ENCODE data around the gene LYVE1.
A peak's percentile ranks its signal among the peaks of the same experiment; 100 is the strongest.

The LYVE1 gene

GRCh38 chr11:10564696-10565318 is 3.7 kb downstream of the LYVE1 start:
- H3K4me3 ChIP-seq (ENCODE audit: low read depth, low read length): no peak overlapping the region
- DNase-seq (ENCODE audit: low read depth): no peak

- no peak for DNase-seq (ENCODE audit: low read depth)
- no peak overlapping the region for H3K4me3 ChIP-seq (ENCODE audit: low read depth, low read length)
Observed at GRCh38 chr11:10564030-10564429, 4.4 kb downstream of the LYVE1 start.

GRCh38 chr11:10561947-10562346 is 6.5 kb downstream of the LYVE1 start:
- no peak overlapping the region for H3K4me3 ChIP-seq (ENCODE audit: low read depth, low read length)
- no peak for DNase-seq (ENCODE audit: low read depth)

GRCh38 chr11:10561043-10561818 is 7.2 kb downstream of the LYVE1 start:
- no peak for DNase-seq (ENCODE audit: low read depth)
- no peak overlapping the region for H3K4me3 ChIP-seq (ENCODE audit: low read depth, low read length)

GRCh38 chr11:10558288-10558687 is 10.2 kb downstream of the LYVE1 start:
- no peak for DNase-seq (ENCODE audit: low read depth)
- no peak overlapping the region for H3K4me3 ChIP-seq (ENCODE audit: low read depth, low read length)

GRCh38 chr11:10556590-10556989 is 11.9 kb downstream of the LYVE1 start:
- DNase-seq (ENCODE audit: low read depth): no peak
- no peak overlapping the region for H3K4me3 ChIP-seq (ENCODE audit: low read depth, low read length)

GRCh38 chr11:10551845-10552352 is 16.6 kb downstream of the LYVE1 start:
- no peak overlapping the region for H3K4me3 ChIP-seq (ENCODE audit: low read depth, low read length)
- DNase-seq (ENCODE audit: low read depth): no peak

GRCh38 chr11:10551290-10551592 is 17.2 kb downstream of the LYVE1 start:
- no peak overlapping the region for H3K4me3 ChIP-seq (ENCODE audit: low read depth, low read length)
- peak; percentile 45 for DNase-seq (ENCODE audit: low read depth)

GRCh38 chr11:10550503-10551289 is 17.8 kb downstream of the LYVE1 start:
- DNase-seq (ENCODE audit: low read depth): peak; percentile 13
- H3K4me3 ChIP-seq (ENCODE audit: low read depth, low read length): no peak overlapping the region

GRCh38 chr11:10544491-10545465 is 23.7 kb downstream of the LYVE1 start:
- H3K4me3 ChIP-seq (ENCODE audit: low read depth, low read length): no peak overlapping the region
- no peak for DNase-seq (ENCODE audit: low read depth)

- no peak for DNase-seq (ENCODE audit: low read depth)
- no peak overlapping the region for H3K4me3 ChIP-seq (ENCODE audit: low read depth, low read length)
Observed at GRCh38 chr11:10543782-10544181, 24.7 kb downstream of the LYVE1 start.

GRCh38 chr11:10542776-10543175 is 25.7 kb downstream of the LYVE1 start:
- DNase-seq (ENCODE audit: low read depth): no peak
- no peak overlapping the region for H3K4me3 ChIP-seq (ENCODE audit: low read depth, low read length)

- H3K4me3 ChIP-seq (ENCODE audit: low read depth, low read length): peak overlapping the region; percentile 78
- DNase-seq (ENCODE audit: low read depth): no peak
Observed at GRCh38 chr11:10541561-10541930, 26.9 kb downstream of the LYVE1 start.

- DNase-seq (ENCODE audit: low read depth): peak; percentile 68
- H3K4me3 ChIP-seq (ENCODE audit: low read depth, low read length): peak within 1 kb of the TSS; percentile 78
Observed at GRCh38 chr11:10540915-10541560, 27.4 kb downstream of the LYVE1 start, which contains the start of gene RNF141. RNF141 (minus strand) TSS chr11:10541187; CDS start chr11:10534158, 7,029 bp downstream.

GRCh38 chr11:10540546-10540914 is 27.9 kb downstream of the LYVE1 start:
- DNase-seq (ENCODE audit: low read depth): no peak
- H3K4me3 ChIP-seq (ENCODE audit: low read depth, low read length): peak overlapping the region; percentile 78

- no peak for DNase-seq (ENCODE audit: low read depth)
- H3K4me3 ChIP-seq (ENCODE audit: low read depth, low read length): no peak overlapping the region
Observed at GRCh38 chr11:10539339-10539738, 29.1 kb downstream of the LYVE1 start.

- DNase-seq (ENCODE audit: low read depth): no peak
- H3K4me3 ChIP-seq (ENCODE audit: low read depth, low read length): no peak overlapping the region
Observed at GRCh38 chr11:10538924-10539323, 29.5 kb downstream of the LYVE1 start.

- H3K4me3 ChIP-seq (ENCODE audit: low read depth, low read length): no peak overlapping the region
- no peak for DNase-seq (ENCODE audit: low read depth)
Observed at GRCh38 chr11:10537600-10537999, 30.9 kb downstream of the LYVE1 start.

- no peak overlapping the region for H3K4me3 ChIP-seq (ENCODE audit: low read depth, low read length)
- no peak for DNase-seq (ENCODE audit: low read depth)
Observed at GRCh38 chr11:10534316-10534715, 34.1 kb downstream of the LYVE1 start.
